HG02870 (cell line): ENCODE measurements around the gene NFKB1.
"Not testable (repeated sequence)": the region's sequence is repeated elsewhere in the genome, so short reads cannot be mapped to it uniquely, and the experiment has no call there.

Experiments
- ATAC-seq: cut with Tn5 transposase; IDR thresholded peaks from one replicate; pipeline ENCODE4 v1.9.1; 2021; ENCODE audit warnings: mild to moderate bottlenecking, moderate library complexity; ENCODE audit not compliant: unreplicated experiment

Gene NFKB1

DNA sequence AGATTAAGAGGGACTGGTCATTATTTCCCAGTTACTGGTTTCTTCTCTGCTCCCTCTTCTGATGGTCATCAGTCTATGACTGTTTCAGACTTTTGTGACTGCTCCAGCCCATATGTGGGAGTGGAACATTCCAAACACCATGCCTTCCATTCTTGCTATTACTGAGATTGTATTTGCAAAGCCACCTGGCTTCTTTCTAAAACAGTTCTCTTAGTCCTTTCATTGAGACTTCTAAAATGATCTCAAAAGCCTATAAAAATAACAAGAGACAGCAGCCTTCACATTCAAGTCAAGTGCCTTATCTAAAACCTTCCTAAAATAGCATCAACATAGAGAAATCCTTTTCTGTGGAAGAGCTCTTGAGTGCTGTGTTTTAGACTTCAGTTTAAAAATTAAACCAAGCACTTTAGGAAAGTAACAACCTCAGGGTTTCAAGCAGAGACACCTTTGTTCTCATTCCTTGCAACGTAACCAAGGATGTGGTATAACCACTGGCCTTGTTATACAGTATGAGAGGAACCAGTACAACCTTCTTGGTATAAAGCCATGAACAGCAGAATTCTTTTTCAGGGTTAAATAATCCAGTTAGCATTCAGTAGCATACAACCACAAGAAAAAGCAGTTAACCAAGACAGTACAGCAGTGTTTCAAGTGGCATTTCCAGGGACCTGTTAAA, 97.1 kb downstream of the NFKB1 start:
- ATAC-seq, result peak; percentile 62

DNA sequence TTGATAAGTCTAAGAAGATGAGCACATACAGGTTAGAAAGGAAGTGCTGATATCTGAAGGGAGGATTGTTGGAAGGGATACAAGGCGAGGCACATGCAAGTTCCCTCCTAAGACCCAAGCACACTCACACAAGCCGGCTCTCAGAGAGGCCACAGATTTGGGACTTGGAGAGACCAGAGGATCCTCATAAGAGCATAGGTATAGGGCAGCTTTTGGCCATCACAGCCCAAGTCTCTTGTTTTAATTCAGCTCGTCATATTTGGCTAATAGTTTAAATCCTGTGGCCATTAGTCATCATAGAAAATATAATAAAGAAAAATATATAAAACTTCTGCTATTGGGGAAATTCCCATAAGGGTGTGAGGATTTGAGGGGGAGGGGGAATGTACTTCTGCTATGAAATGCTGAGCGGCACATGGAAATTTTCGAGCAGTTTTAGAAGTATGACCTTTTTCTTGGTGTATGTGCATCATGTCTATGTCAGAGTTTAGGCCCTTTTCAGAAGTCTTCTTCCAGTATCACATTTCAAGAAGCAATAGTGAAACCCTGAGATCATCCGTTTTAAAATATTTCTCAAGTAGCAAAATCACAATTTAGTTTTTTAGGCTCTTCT, 97.7 kb downstream of the NFKB1 start:
- peak; percentile 35 for ATAC-seq

DNA sequence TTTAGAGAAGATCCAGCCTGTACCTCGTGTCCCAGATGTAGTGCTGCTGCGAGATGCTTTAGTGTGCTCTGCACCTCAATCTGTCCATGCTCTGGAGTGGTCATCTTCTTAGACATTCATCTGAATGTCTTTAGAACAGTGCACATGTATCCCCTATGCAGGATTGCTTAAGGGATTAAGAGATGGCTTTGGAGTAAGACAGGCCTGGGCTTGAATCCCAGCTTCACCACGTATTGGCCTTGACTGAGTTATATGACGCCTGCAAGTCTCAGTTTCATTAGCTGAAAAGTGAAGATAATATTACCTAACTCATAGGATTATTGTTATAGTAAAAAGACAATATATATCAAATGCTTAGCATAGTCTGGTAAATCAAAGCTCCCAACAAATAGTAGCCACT, 98.3 kb downstream of the NFKB1 start:
- peak; percentile 19 for ATAC-seq

DNA sequence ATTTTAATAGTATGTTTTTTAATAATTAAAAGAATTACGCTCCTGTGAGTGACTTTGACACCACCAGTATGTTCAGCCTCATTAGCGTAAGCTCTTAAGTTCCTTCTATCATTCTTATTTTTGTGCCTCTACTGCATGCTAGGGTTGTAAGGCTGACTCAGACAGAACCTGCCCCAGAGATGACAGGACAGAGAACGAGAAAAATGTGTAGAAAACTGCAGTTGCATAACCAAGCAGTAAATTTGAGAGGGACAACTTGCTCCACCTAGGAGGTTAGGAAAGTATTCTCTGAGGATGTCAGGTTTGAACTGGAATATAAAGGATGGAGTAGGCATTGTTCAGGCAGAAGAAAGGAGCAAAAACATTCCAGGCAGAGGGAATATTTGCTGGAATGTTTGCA, 98.7 kb downstream of the NFKB1 start:
- no peak for ATAC-seq

DNA sequence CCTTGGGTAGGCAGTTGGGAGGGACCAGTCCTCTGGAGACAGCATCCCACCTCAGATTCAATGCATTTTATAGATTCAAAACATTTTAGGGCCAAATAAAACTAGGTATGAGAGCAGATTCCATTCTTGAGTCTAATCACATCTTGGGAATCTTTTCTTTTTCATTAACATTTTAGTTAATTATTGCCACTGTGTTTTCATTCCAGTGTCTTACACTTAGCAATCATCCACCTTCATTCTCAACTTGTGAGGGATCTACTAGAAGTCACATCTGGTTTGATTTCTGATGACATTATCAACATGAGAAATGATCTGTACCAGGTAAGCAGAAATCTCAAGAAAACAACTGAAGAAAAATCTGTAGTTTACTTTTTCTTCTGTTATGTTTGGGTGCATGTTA, 99.5 kb downstream of the NFKB1 start:
- ATAC-seq, result no peak

DNA sequence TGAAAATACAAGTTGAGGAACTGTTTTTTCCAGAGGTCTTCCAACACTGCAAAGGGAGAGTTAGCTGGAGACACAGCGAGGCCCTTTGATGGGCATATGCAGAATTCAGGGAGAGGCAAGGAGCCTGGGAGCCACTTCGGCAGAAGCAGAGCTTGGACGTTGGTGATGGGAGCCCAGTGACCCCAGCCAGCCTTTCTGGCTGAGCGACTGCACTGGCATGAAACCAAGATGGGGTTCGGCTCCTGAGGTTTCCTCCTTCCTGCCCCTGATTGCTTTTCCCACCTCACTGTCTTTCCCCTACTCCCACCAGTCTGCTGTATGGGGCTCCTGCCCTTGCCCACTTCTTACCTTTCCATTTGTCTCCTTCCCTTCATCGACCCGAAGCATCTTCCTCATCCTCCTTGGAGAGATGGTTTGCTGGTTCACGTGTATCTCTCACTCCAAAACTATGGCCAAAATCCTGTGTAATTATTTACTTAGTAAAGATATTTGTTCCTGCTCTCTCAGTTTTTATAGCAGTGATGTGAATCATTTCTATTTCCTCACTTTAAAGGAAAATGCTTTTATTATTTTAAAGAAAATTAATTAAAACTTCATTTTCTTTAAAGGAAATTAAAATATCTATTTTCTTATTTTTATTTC, 100.5 kb downstream of the NFKB1 start:
- no peak for ATAC-seq

DNA sequence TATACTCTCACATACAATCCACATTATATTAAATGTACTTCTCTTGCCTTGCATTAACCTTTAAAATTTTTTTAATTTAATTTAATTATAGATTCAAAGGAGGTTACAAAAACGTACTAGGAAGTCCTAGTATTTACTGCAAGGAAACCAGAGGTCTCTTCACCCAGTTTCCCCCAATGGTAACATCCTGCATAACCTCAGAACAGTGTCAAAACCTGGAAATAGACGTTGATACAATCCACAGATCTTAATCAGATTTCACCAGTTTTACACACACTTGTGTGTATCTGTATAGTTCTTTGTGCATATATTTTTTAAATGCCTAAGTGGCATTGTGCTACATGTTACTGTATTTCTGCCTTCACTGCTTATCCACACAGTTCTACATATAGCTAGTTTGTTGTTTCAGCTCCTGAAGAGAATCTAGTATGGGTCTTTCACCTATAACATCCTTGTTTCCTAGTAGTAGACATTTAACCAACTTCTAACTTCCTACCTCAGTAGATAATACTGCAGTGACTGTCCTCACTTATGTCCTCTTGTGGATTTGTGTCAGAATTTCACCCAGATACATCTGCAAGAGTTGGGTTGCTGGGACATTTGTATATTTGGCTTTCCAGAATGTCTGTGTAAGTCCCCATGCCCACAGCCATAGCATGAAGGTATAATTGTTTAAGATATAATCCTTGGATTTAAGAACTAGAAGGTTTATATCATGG, 103.2 kb downstream of the NFKB1 start:
- ATAC-seq, result no peak

DNA sequence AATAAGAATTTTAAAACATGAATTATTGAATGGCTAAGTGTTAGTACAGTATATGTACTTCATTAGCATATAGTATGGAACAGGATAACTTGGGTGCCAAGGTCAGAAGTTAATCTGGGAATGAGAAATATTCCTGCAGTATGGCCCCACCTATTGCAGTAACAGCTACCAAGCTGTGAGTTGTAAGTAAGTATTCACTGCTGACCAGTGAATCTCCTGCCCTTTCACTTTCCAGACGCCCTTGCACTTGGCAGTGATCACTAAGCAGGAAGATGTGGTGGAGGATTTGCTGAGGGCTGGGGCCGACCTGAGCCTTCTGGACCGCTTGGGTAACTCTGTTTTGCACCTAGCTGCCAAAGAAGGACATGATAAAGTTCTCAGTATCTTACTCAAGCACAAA, 105.1 kb downstream of the NFKB1 start:
- ATAC-seq, result no peak

DNA sequence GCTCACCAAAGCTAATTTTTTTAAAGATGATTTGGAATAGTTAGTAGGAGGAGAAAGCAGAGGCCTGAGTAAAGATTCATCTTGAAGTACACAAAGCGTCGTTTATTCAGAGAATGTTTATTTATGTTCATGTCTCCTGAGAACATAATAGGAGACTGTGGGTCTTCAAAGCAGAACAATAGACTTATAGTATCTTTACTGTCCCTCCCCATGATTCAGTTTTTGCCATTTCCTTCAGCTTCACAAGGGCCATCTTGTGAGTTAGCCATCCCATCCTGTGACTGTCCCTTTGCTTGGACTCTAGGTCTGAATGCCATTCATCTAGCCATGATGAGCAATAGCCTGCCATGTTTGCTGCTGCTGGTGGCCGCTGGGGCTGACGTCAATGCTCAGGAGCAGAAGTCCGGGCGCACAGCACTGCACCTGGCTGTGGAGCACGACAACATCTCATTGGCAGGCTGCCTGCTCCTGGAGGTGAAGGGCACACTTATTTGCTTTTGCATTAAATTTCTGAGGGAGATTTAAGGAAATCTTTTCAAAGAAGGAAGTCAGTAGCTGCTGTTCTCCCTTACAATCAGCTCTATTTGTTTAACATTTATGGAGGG, 105.8 kb downstream of the NFKB1 start:
- ATAC-seq, result no peak

DNA sequence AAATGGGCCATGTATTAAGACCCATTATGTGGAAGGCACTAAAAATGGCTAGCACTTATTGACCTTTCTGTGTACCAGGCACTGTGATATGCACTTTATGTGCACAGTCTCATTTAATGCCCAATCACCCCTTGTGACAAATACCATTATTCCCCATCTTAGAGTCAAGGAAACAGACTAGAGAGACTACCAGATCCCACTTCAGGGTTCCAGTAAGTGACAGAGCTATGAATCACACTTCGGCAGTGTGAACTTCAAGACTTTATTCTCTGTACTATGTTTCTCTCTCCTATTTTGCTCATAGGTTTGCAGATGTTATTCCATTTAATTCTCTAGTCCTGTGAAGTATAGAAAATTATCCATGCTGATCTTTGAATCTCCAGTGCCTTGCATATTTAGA, 107.0 kb downstream of the NFKB1 start:
- no peak for ATAC-seq

DNA sequence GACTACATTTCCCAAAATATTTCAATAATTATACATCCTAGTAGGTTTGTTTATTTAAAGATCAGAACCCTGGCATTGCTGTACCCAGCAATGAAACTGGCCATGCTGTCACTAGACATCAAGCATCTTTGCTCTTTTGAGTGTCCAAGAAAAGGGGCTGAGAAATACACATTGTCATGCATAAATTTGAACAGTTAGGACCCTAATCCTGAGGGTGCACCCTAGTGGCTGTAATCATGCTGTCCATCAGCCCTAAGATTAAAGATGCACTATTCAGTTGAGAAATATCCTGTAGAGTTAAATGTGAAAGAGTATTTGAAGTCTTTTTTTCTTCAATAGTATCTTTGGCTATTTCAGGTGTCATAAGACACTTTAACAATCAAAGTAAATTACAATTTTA, 108.8 kb downstream of the NFKB1 start:
- ATAC-seq, result no peak

DNA sequence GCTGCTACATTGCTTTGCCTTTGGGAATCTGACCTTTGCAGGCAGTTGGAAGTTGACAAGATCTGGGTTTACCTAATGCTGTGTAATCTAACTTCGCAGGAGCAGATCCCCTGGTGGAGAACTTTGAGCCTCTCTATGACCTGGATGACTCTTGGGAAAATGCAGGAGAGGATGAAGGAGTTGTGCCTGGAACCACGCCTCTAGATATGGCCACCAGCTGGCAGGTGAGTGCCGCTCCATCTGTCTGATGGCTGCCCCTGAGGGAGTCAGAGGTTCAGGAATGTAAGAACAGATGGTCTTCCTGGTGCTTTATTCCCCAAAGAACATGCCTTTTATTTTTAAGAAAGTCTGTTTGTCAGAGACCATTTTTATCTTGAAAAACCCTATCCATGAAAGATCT, 109.3 kb downstream of the NFKB1 start:
- no peak for ATAC-seq

DNA sequence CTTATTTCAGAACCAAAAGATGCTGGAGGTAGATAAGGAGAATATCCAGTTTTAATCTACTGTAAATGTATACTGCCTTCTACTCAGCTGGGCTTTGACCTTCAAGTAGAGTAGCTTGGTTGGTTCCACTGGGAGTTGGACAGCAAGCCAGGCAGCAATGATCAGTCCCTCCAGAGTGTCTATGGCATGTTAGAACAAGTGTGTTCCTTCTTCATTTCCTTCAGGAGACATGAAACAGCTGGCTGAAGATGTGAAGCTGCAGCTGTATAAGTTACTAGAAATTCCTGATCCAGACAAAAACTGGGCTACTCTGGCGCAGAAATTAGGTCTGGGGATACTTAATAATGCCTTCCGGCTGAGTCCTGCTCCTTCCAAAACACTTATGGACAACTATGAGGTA, 111.1 kb downstream of the NFKB1 start:
- ATAC-seq, result no peak

DNA sequence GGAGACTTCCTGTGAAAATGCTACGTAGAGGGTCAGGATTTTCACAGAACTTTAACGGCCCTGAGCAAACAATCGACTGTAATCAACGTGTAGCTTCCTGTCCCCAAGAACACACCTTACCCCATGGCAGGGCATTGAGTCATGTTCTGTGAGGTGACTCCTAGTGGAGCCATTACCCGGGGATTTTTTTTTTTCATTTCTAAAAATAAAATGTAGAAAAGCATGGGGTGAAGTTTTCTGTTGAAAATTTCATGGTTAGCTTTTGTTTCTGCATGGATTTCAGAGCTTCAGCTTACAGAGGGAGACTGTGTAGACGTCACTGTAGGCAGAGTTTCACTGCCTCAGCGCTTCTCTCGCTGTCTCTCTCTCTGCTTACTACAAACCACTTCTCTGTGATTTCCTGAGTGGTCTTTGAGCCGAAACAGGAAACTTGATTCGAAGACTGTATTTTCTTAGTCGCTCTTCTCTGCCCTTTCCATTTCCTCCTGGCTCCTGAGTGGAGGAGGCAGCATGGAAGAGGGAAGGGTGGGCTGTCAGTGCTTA, 111.7 kb downstream of the NFKB1 start:
- no peak for ATAC-seq

DNA sequence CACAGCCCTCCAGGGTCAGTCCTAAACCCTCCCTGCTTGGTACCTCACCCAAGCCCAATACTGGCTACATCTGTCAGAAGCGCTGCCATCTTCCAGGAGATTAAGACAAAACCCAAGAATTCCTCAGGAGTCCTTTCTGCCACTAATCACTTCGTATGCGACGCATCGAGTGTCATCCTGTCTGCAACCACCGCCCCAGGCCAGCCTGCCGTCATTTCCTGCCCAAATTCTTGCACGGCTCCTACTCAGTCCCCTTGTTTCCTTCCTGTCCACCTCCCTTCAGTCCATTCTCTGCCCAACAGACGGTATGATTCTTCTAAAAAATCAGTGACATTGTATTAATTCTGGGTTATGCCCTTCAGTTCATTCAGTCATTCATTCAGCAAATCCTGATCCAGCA, 113.6 kb downstream of the NFKB1 start:
- ATAC-seq, result no peak

DNA sequence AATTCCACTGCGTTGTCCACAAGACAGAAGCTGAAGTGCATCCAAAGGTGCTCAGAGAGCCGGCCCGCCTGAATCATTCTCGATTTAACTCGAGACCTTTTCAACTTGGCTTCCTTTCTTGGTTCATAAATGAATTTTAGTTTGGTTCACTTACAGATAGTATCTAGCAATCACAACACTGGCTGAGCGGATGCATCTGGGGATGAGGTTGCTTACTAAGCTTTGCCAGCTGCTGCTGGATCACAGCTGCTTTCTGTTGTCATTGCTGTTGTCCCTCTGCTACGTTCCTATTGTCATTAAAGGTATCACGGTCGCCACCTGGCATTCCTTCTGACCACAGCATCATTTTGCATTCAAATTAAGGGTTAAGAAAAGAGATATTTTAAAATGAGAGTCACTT, 115.5 kb downstream of the NFKB1 start:
- ATAC-seq, result no peak

DNA sequence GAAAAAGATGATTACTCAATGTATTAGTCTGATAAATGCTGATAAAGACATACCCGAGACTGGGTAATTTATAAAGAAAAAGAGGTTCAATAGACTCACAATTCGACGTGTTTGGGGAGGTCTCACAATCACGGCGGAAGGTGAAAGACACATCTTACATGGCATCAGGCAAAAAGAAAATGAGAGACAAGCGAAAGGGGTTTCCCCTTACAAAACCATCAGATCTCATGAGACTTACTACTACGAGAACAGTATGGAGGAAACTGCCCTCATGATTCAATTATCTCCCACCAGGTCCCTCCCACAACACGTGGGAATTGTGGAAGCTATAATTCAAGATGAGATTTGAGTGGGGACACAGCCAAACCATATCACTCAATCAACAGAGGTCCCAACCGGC, 117.9 kb downstream of the NFKB1 start:
- not testable (repeated sequence) for ATAC-seq

DNA sequence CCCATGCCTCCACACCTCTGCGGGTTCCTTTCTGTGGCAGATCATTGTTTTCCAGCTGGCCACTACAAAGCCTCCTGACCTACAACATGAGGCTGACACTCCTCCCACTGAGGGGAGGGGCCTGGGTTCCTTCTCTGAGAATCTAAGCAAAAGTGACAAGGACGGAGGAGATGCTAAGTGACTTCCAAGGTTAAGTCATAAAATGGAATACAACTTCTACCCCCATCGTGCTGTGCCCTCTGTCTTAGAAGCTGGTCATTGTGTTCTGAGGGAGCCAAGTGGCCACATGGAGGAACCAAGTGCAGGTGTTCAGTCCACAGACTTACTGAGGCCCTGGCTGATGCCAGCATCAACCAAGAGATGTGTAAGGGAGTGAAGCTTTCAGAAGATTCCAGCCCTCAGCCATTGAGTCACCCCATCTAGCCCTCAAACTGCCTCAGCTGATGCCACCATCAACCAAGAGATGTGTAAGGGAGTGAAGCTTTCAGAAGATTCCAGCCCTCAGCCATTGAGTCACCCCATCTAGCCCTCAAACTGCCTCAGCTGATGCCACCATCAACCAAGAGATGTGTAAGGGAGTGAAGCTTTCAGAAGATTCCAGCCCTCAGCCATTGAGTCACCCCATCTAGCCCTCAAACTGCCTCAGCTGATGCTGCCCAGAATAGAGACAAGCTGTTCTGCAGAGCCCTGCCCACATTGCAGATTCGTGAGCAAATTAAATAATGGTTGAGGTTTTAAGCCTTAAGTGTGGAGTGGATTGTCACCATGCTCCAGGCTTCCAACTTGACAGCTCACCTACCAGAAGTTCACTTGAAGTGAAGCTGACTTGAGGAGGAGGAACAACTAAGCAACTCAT, 118.8 kb downstream of the NFKB1 start:
- ATAC-seq, result not testable (repeated sequence)

DNA sequence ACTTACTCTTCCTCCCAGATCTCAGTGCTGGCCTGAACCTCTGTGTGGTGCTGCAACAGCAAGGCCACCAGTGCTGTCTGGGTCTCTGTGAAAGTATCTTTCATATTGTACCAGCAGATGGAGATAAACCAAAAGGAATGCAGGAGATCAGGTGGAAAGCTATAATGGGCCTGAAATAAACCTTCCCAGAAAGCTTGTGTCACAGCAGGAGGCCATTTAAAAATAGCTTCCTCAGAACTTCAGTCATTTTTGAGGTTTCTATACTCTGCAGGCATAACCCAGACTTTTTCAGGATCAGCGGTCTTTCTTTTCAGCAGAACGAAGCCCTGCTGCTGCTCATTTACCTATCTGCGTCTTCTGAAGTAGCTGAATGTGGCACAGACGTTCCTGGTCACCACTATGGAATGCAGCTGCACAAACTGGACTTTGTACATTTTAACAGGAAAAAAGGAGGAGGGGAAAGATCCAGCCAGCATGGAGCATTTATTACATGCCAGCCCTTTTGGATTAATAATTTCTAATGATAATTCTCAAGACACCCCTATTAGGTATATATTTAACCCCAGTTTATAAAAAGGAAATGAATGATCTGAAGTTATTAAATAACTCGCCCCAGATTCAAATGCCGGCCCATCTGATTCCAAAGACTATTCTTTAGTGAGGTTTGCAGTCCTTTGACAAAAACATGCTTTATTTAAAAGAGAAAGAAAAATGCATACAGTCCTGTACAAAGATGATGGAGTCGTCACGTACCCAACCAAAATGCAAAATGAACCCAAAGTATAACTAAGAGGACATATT, 119.7 kb downstream of the NFKB1 start:
- ATAC-seq, result no peak
